ENCODE data around the gene POLR1A. TPM values are rescaled to one million over a fixed set of nuclear protein-coding genes. Genes with fewer than 3 reads are reported as not detected.

The POLR1A gene
- total and polyA plus RNA-seq, 4 donors = 3.2 to 12.3 (median 6.1) TPM

DNA sequence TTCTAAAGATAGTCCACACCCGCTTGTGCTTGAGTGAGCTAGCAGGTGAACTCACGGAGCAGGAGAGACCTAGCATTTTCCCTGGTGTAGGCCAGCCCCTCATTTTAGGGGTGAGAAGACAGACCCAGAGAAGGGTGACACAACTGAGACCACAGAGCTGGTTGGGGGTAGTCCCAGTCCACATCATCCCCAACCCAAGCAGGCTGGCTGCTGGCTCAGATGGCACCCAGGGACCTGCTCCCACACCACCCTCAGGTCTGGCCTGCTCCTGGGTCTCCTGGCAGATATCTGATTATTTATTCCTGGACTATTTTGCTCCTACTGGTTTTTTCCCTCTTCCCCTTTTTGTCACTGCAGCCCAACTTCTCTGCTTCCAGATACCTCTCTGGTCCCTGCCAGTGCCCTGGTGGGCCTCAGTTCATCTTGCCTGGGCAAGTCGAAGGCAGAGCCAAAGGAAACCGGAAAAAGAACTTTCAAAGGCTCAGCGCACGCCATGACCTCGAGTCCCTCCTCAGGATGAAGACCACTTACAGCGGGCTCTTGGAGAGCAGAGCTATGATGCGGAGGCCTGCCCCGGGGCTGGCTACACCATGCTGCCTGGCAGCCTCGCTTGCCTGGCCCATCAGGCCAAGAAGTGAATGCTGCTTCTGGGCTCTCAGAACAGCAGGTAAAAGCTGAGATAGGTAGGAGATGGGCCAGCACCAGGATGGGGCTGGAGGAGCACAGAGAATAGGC lies 72.7 kb downstream of the POLR1A start:
- peaks cover 5 to 34% (median 26%) of the 10 kb centered on the region in 4 donors for H3K4me1 ChIP-seq (ENCODE audit: control insufficient read depth in 4 of 4, insufficient read depth in 4 of 4, low read length in 3 of 4)
- H3K9me3 ChIP-seq (ENCODE audit: control insufficient read depth in 4 of 4, low read length in 3 of 4) = no peaks in the 10 kb centered on the region
- no peak for DNase-seq (ENCODE audit: low spot score)
- TF ChIP-seq GABPA (IDR thresholded peaks at IDR 0.05 in 1 of 2, conservative IDR thresholded peaks at IDR 0.05 in 1 of 2) (no peak), JUND (IDR thresholded peaks at IDR 0.05) (no peak), YY1 (IDR thresholded peaks at IDR 0.05) (no peak), RXRA (IDR thresholded peaks at IDR 0.05) (no peak)
- TF ChIP-seq, protein P1, sequence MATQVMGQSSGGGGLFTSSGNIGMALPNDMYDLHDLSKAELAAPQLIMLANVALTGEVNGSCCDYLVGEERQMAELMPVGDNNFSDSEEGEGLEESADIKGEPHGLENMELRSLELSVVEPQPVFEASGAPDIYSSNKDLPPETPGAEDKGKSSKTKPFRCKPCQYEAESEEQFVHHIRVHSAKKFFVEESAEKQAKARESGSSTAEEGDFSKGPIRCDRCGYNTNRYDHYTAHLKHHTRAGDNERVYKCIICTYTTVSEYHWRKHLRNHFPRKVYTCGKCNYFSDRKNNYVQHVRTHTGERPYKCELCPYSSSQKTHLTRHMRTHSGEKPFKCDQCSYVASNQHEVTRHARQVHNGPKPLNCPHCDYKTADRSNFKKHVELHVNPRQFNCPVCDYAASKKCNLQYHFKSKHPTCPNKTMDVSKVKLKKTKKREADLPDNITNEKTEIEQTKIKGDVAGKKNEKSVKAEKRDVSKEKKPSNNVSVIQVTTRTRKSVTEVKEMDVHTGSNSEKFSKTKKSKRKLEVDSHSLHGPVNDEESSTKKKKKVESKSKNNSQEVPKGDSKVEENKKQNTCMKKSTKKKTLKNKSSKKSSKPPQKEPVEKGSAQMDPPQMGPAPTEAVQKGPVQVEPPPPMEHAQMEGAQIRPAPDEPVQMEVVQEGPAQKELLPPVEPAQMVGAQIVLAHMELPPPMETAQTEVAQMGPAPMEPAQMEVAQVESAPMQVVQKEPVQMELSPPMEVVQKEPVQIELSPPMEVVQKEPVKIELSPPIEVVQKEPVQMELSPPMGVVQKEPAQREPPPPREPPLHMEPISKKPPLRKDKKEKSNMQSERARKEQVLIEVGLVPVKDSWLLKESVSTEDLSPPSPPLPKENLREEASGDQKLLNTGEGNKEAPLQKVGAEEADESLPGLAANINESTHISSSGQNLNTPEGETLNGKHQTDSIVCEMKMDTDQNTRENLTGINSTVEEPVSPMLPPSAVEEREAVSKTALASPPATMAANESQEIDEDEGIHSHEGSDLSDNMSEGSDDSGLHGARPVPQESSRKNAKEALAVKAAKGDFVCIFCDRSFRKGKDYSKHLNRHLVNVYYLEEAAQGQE (IDR thresholded peaks at IDR 0.05) = no peak
- no peak overlapping the region for H3K4me3 ChIP-seq (ENCODE audit: low read depth in 1 of 3, low read length in 3 of 3)
- H3K27ac ChIP-seq (ENCODE audit: low read depth in 1 of 2, low read length in 2 of 2) = no peak overlapping the region
- WGBS = 95% methylated on average over 11 of the region's 11 CpGs
- H3K9ac ChIP-seq (ENCODE audit: low read depth in 1 of 2, low read length in 2 of 2) = no peak overlapping the region
- no peaks in the 10 kb centered on the region for H3K27me3 ChIP-seq (ENCODE audit: control insufficient read depth in 4 of 4, insufficient read depth in 4 of 4, low read length in 3 of 4)
- H3K36me3 ChIP-seq (ENCODE audit: control insufficient read depth in 4 of 4, insufficient read depth in 3 of 4, low read depth in 1 of 4, low read length in 3 of 4) = peaks cover 10 to 44% (median 24%) of the 10 kb centered on the region in 4 donors

DNA sequence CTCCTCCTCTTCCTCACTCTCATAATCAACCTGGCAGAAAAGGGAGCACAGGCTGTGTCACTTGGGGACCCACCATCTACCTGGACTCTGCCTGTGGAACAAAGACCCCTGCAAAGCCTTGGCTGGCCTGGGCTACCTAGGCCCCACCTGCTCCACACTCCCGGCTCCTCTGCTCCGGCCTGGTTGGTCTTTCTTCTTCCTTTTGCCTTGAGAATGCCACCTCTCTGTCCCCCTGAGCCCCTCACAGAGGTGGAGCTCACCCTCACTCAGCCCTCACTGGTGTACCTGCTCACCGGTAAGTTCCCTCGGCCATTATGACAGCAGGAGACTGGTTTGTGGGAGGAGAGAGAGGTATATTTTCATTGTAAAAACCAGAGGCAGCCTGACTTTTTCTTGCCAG lies 74.1 kb downstream of the POLR1A start:
- H3K36me3 ChIP-seq (ENCODE audit: control insufficient read depth in 4 of 4, insufficient read depth in 3 of 4, low read depth in 1 of 4, low read length in 3 of 4) = peaks cover 14 to 59% (median 26%) of the 10 kb centered on the region in 4 donors
- no peaks in the 10 kb centered on the region for H3K9me3 ChIP-seq (ENCODE audit: control insufficient read depth in 4 of 4, low read length in 3 of 4)
- 98% methylated on average over 4 of the region's 4 CpGs for WGBS
- TF ChIP-seq JUND (IDR thresholded peaks at IDR 0.05) (no peak), GABPA (IDR thresholded peaks at IDR 0.05 in 1 of 2, conservative IDR thresholded peaks at IDR 0.05 in 1 of 2) (no peak)
- TF ChIP-seq, protein P1 (IDR thresholded peaks at IDR 0.05) = no peak
- TF ChIP-seq, protein P2, sequence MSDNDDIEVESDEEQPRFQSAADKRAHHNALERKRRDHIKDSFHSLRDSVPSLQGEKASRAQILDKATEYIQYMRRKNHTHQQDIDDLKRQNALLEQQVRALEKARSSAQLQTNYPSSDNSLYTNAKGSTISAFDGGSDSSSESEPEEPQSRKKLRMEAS (IDR thresholded peaks at IDR 0.05) = no peak
- TF ChIP-seq, protein P3, sequence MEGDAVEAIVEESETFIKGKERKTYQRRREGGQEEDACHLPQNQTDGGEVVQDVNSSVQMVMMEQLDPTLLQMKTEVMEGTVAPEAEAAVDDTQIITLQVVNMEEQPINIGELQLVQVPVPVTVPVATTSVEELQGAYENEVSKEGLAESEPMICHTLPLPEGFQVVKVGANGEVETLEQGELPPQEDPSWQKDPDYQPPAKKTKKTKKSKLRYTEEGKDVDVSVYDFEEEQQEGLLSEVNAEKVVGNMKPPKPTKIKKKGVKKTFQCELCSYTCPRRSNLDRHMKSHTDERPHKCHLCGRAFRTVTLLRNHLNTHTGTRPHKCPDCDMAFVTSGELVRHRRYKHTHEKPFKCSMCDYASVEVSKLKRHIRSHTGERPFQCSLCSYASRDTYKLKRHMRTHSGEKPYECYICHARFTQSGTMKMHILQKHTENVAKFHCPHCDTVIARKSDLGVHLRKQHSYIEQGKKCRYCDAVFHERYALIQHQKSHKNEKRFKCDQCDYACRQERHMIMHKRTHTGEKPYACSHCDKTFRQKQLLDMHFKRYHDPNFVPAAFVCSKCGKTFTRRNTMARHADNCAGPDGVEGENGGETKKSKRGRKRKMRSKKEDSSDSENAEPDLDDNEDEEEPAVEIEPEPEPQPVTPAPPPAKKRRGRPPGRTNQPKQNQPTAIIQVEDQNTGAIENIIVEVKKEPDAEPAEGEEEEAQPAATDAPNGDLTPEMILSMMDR (IDR thresholded peaks at IDR 0.05; ENCODE audit: low read depth, low read length, missing input control) = no peak
- no peaks in the 10 kb centered on the region for H3K27me3 ChIP-seq (ENCODE audit: control insufficient read depth in 4 of 4, insufficient read depth in 4 of 4, low read length in 3 of 4)
- H3K4me1 ChIP-seq (ENCODE audit: control insufficient read depth in 4 of 4, insufficient read depth in 4 of 4, low read length in 3 of 4) = peaks cover 5 to 21% (median 14%) of the 10 kb centered on the region in 4 donors
- no peak overlapping the region for H3K9ac ChIP-seq (ENCODE audit: low read depth in 1 of 2, low read length in 2 of 2)
- H3K4me3 ChIP-seq (ENCODE audit: low read depth in 1 of 3, low read length in 3 of 3) = no peak overlapping the region
- H3K27ac ChIP-seq (ENCODE audit: low read depth in 1 of 2, low read length in 2 of 2) = no peak overlapping the region
- no peak for DNase-seq (ENCODE audit: low spot score)
